Transverse colon (tissue), 4 donors: Measurements from ENCODE around the gene DDR2.

Source experiments
- EP300 ChIP-seq: sonication (generic); formaldehyde crosslinking; IDR thresholded peaks from one replicate; pipeline ENCODE4 v1.6.1; 2017; ENCODE audit warnings: antibody characterized with exemption, low read depth
- POLR2A ChIP-seq: fragments of 450-650 bp; IDR thresholded peaks from one replicate; pipeline ENCODE4 v1.6.1; 2016; ENCODE audit warnings: antibody characterized with exemption, mild to moderate bottlenecking, moderate library complexity
- POLR2AphosphoS5 ChIP-seq, 3 donors: sonication (generic); formaldehyde crosslinking; IDR thresholded peaks; one replicate each; pipeline ENCODE4 v1.6.1; 2016; ENCODE audit warnings: antibody characterized with exemption in 3 of 3
- TF ChIP-seq, protein P1 (sequence below), 5 experiments: fragments of 200-600 bp in 3 of 5; fragments of 450-650 bp in 2 of 5; sonication (generic) in 3 of 5; IDR thresholded peaks; 1 replicate in 2 of 5; 2 replicates in 3 of 5; pipeline ENCODE4 v1.5.1; 2016 to 2017; ENCODE audit warnings: antibody characterized with exemption in 5 of 5, inconsistent platforms in 3 of 5, mild to moderate bottlenecking in 2 of 5, moderate library complexity in 1 of 5

- TF ChIP-seq, protein P1, sequence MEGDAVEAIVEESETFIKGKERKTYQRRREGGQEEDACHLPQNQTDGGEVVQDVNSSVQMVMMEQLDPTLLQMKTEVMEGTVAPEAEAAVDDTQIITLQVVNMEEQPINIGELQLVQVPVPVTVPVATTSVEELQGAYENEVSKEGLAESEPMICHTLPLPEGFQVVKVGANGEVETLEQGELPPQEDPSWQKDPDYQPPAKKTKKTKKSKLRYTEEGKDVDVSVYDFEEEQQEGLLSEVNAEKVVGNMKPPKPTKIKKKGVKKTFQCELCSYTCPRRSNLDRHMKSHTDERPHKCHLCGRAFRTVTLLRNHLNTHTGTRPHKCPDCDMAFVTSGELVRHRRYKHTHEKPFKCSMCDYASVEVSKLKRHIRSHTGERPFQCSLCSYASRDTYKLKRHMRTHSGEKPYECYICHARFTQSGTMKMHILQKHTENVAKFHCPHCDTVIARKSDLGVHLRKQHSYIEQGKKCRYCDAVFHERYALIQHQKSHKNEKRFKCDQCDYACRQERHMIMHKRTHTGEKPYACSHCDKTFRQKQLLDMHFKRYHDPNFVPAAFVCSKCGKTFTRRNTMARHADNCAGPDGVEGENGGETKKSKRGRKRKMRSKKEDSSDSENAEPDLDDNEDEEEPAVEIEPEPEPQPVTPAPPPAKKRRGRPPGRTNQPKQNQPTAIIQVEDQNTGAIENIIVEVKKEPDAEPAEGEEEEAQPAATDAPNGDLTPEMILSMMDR (IDR thresholded peaks at IDR 0.05), result no peak
- TF ChIP-seq EP300, result no peak
- TF ChIP-seq POLR2AphosphoS5 (IDR thresholded peaks at IDR 0.05), result no peak
- TF ChIP-seq POLR2A, result no peak
Observed at GRCh38 chr1:162823771-162824525, 191.7 kb downstream of the DDR2 start.
